Kidney tubule cell (primary cell): ENCODE results near the gene ADCY4.

Experiments used
- DNase-seq: peaks from one replicate; pipeline ENCODE4 v3.0.0-alpha.2; 2018; ENCODE audit warnings: low spot score

The ADCY4 gene

GRCh38 chr14:24272467-24272866 lies 62.4 kb downstream of the ADCY4 start:
- DNase-seq, result no peak

GRCh38 chr14:24271834-24272263 lies 63.0 kb downstream of the ADCY4 start:
- DNase-seq, result no peak

GRCh38 chr14:24271134-24271833 lies 63.6 kb downstream of the ADCY4 start, which contains the start of gene RABGGTA:
RABGGTA (minus strand) TSS chr14:24271597; CDS start chr14:24271115, 482 bp downstream.
- DNase-seq, result peak; percentile 93

- no peak for DNase-seq
Observed at GRCh38 chr14:24270537-24271133, 64.2 kb downstream of the ADCY4 start.

GRCh38 chr14:24269910-24270536 lies 64.8 kb downstream of the ADCY4 start:
- DNase-seq, result no peak

GRCh38 chr14:24269368-24269767 lies 65.5 kb downstream of the ADCY4 start:
- DNase-seq, result no peak
